Measurements from ENCODE around the gene FOXG1.
A peak's percentile ranks its signal among the peaks of the same experiment; 100 is the strongest.

FOXG1 gene

GRCh38 chr14:28777471-28778137 is 11.0 kb downstream of the FOXG1 start:
- DNase-seq (ENCODE audit: low read depth), result no peak

- DNase-seq (ENCODE audit: low read depth), result no peak
Observed at GRCh38 chr14:28778138-28779117, 11.8 kb downstream of the FOXG1 start.

GRCh38 chr14:28779456-28779855 is 12.9 kb downstream of the FOXG1 start:
- DNase-seq (ENCODE audit: low read depth), result no peak

- no peak for DNase-seq (ENCODE audit: low read depth)
Observed at GRCh38 chr14:28780843-28781820, 14.5 kb downstream of the FOXG1 start.

- DNase-seq (ENCODE audit: low read depth), result no peak
Observed at GRCh38 chr14:28782301-28782700, 15.7 kb downstream of the FOXG1 start.

- no peak for DNase-seq (ENCODE audit: low read depth)
Observed at GRCh38 chr14:28783664-28784063, 17.1 kb downstream of the FOXG1 start.

- no peak for DNase-seq (ENCODE audit: low read depth)
Observed at GRCh38 chr14:28784096-28785048, 17.8 kb downstream of the FOXG1 start.

- DNase-seq (ENCODE audit: low read depth), result no peak
Observed at GRCh38 chr14:28785096-28785952, 18.7 kb downstream of the FOXG1 start.

- no peak for DNase-seq (ENCODE audit: low read depth)
Observed at GRCh38 chr14:28807518-28807917, 40.9 kb downstream of the FOXG1 start.

- DNase-seq (ENCODE audit: low read depth), result peak; percentile 15
Observed at GRCh38 chr14:28813810-28814209, 47.2 kb downstream of the FOXG1 start.
